K562 (cell line): ENCODE measurements around the gene EEPD1. TPM values are rescaled to one million over a fixed set of nuclear protein-coding genes. Genes with fewer than 3 reads are reported as not detected.

Experiments
- ATAC-seq: fragments of 200-7000 bp; cut with Tn5 transposase; 3 replicates; pipeline ENCODE4 v1.9.1; 2020; ENCODE audit warnings: moderate library complexity
- BruUV-seq: library from RNA; stranded (reverse); fragments of 400-500 nt; replicated peaks from 2 replicates; lab custom pipeline; 2021; lab: Mats Ljungman, UMichigan
- CTCF ChIA-PET: fragments of 300-600 bp; formaldehyde crosslinking; extraction: SDS; loops from one replicate; lab custom pipeline; 2021; ENCODE audit warnings: low intra/inter-chr PET ratio; lab: Yijun Ruan, JAX
- POLR2A ChIA-PET: fragments of 300-600, 350-650 bp; sonication (Branson Sonifier 250); formaldehyde crosslinking; extraction: SDS; loops from one replicate; lab custom pipeline; 2021; ENCODE audit warnings: antibody characterized with exemption, inconsistent platforms; lab: Yijun Ruan, JAX
- DNase-seq, 4 experiments: peaks; one replicate each; pipeline versions ENCODE4 v3.0.0 to v3.0.0-alpha.2; 2011 to 2018; ENCODE audit warnings: low spot score in 3 of 4, mixed read lengths in 3 of 4; ENCODE audit errors: extremely low read depth in 1 of 4
- FAIRE-seq: peaks from 2 replicates; lab custom pipeline; 2011; peaks lifted over from hg19 to GRCh38; lab: Jason Lieb, UNC
- H2AFZ ChIP-seq: 2 replicates; pipeline ENCODE4 v1.6.0; 2011; ENCODE audit warnings: low read depth, low read length, control low read depth, inconsistent platforms
- H3K27ac ChIP-seq: fragments of 200-600 bp; 3 replicates; pipeline ENCODE4 v1.8.0; 2011; ENCODE audit warnings: low read depth, mild to moderate bottlenecking, control low read depth, inconsistent platforms, low read length, moderate library complexity, mixed read lengths; ENCODE audit errors: extremely low read depth
- H3K27me3 ChIP-seq, 2 experiments: fragments of 300-600 bp in 1 of 2; 2 replicates in 1 of 2; 3 replicates in 1 of 2; pipeline versions ENCODE4 v1.6.0 to v1.8.0; 2011; ENCODE audit warnings: inconsistent platforms in 2 of 2, low read length in 2 of 2, mild to moderate bottlenecking in 1 of 2, mixed read lengths in 1 of 2, moderate library complexity in 1 of 2; ENCODE audit not compliant: control insufficient read depth in 2 of 2, insufficient read depth in 2 of 2
- H3K36me3 ChIP-seq: fragments of 300-600 bp; 3 replicates; pipeline ENCODE4 v1.8.0; 2011; ENCODE audit warnings: mild to moderate bottlenecking, low read length, inconsistent platforms; ENCODE audit not compliant: control insufficient read depth, insufficient read depth
- H3K4me1 ChIP-seq, 2 experiments: fragments of 200-600 bp in 1 of 2; replicated peaks in 1 of 2; 2 replicates in 1 of 2; 3 replicates in 1 of 2; pipeline versions ENCODE4 v1.5.1 to v1.8.0; 2011; ENCODE audit warnings: inconsistent platforms in 2 of 2, low read length in 2 of 2, mild to moderate bottlenecking in 1 of 2, mixed read lengths in 1 of 2, moderate library complexity in 1 of 2; ENCODE audit not compliant: control insufficient read depth in 2 of 2, insufficient read depth in 2 of 2
- H3K4me2 ChIP-seq: 2 replicates; pipeline ENCODE4 v1.6.1; 2011; ENCODE audit warnings: low read length, control low read depth, inconsistent platforms, mixed read lengths; ENCODE audit not compliant: insufficient read depth
- H3K4me3 ChIP-seq: fragments of 200-600 bp; sonication (generic), shearing (Covaris generic); 2 replicates; pipeline ENCODE4 v1.5.1; 2016; ENCODE audit warnings: control low read depth, inconsistent platforms
- H3K79me2 ChIP-seq: fragments of 200-600 bp; 3 replicates; pipeline ENCODE4 v1.8.0; 2011; ENCODE audit warnings: low read length, inconsistent platforms; ENCODE audit not compliant: control insufficient read depth, insufficient read depth
- H3K9ac ChIP-seq, 2 experiments: 2 replicates each; pipeline versions ENCODE4 v1.6.0 to v1.6.1; 2011; ENCODE audit warnings: low read depth in 2 of 2, low read length in 2 of 2, control low read depth in 1 of 2, inconsistent platforms in 1 of 2, mild to moderate bottlenecking in 1 of 2, mixed read lengths in 1 of 2; ENCODE audit not compliant: insufficient read depth in 1 of 2
- H3K9me1 ChIP-seq: one replicate; pipeline ENCODE4 v1.6.0; 2011; ENCODE audit warnings: inconsistent platforms, mild to moderate bottlenecking, low read length, moderate library complexity; ENCODE audit not compliant: control insufficient read depth, insufficient read depth
- H3K9me3 ChIP-seq: replicated peaks from 2 replicates; pipeline ENCODE4 v1.5.1; 2011; ENCODE audit warnings: low read depth, low read length, inconsistent platforms; ENCODE audit not compliant: control insufficient read depth, insufficient read depth
- H4K20me1 ChIP-seq: replicated peaks from 2 replicates; pipeline ENCODE4 v1.6.1; 2011; ENCODE audit warnings: low read length, inconsistent platforms, mixed read lengths; ENCODE audit not compliant: control insufficient read depth, insufficient read depth
- ETV1 ChIP-seq: fragments of 450-650 bp; conservative IDR thresholded peaks from 2 replicates; pipeline ENCODE4 v1.6.1; 2016; ENCODE audit warnings: missing genetic modification characterization, control low read depth, low read depth, missing compliant biosample characterization
- HDAC2 ChIP-seq: fragments of 450-650 bp; IDR thresholded peaks from 2 replicates; pipeline ENCODE4 v1.6.1; 2016; ENCODE audit warnings: mild to moderate bottlenecking
- HES1 ChIP-seq: fragments of 450-650 bp; IDR thresholded peaks from 2 replicates; pipeline ENCODE4 v1.6.1; 2016; ENCODE audit warnings: low read depth, mild to moderate bottlenecking, moderate library complexity
- HOXB6 ChIP-seq: fragments of 250-450 bp; sonication (Bioruptor Pico); IDR thresholded peaks from 2 replicates; pipeline ENCODE4 v1.5.1; 2022; ENCODE audit warnings: mild to moderate bottlenecking, borderline replicate concordance
- TAL1 ChIP-seq: fragments of 450-650 bp; IDR thresholded peaks from 2 replicates; pipeline ENCODE4 v1.6.1; 2016; ENCODE audit warnings: mild to moderate bottlenecking
- ZNF134 ChIP-seq: fragments of 250-450 bp; sonication (Bioruptor Pico); conservative IDR thresholded peaks from 2 replicates; pipeline ENCODE4 v1.4.0; 2020
- ZNF277 ChIP-seq: fragments of 250-450 bp; sonication (Bioruptor Pico); IDR thresholded peaks from 2 replicates; pipeline ENCODE4 v1.8.0; 2022; ENCODE audit warnings: inconsistent platforms, mild to moderate bottlenecking, moderate library complexity, borderline replicate concordance
- ZNF282 ChIP-seq: sonication (generic); formaldehyde crosslinking; IDR thresholded peaks from 2 replicates; pipeline ENCODE4 v1.8.1; 2023; ENCODE audit warnings: missing genetic modification reagents
- ZNF3 ChIP-seq: fragments of 250-450 bp; sonication (Bioruptor Pico); IDR thresholded peaks from 2 replicates; pipeline ENCODE4 v1.5.0; 2021; ENCODE audit warnings: mild to moderate bottlenecking, moderate library complexity
- ZNF324 ChIP-seq: fragments of 250-450 bp; sonication (Bioruptor Pico); IDR thresholded peaks from 2 replicates; pipeline ENCODE4 v1.4.0; 2020; ENCODE audit warnings: mild to moderate bottlenecking
- WGBS: fragments of 100-300 bp; shearing (Covaris generic); methylation state at CpG from one replicate; pipeline ENCODE4 v1.1.6; 2016; ENCODE audit warnings: low coverage, mixed read lengths; ENCODE audit not compliant: insufficient coverage; ENCODE audit errors: missing lambda C conversion rate; 5-methylcytosine and 5-hydroxymethylcytosine counted together
- in situ Hi-C: fragments of 300-500 bp; cut with MboI; formaldehyde crosslinking; loops from 4 replicates; pipeline ENCODE4 v1.15.0; 2018; ENCODE audit warnings: inconsistent platforms, mixed read lengths
- intact Hi-C: fragments of 100-400 bp; cut with micrococcal nuclease; formaldehyde crosslinking; loops from 2 replicates; pipeline ENCODE4 v1.14.2; 2022
- polyA plus RNA-seq, 8 experiments: library from polyadenylated mRNA; depleted of rRNA in 4 of 8; stranded (reverse) in 5 of 8; unstranded in 3 of 8; fragments of >200 nt; fragmentation: Nextera tagmentation in 2 of 8; fragmentation: Illumina TruSeq in 1 of 8; extraction: Ambion mirVana in 2 of 8; extraction: Trizol in 1 of 8; gene quantifications; 2 replicates each; pipeline versions ENCODE4 v1.2.1 to v1.2.3, GENCODE V29; 2011 to 2014; ENCODE audit warnings: inconsistent platforms in 1 of 8, missing spikeins in 1 of 8
- total RNA-seq, 7 experiments: library from RNA; depleted of rRNA in 6 of 7; stranded (reverse); fragments of >200 nt in 6 of 7; fragmentation: Illumina TruSeq in 2 of 7; extraction: Trizol in 2 of 7; gene quantifications; 2 replicates each; pipeline versions ENCODE4 v1.2.1 to v1.2.3, GENCODE V29; 2011 to 2021; ENCODE audit warnings: low replicate concordance in 1 of 7
- TF ChIP-seq, protein P1 (sequence below): fragments of 450-650 bp; IDR thresholded peaks from 2 replicates; pipeline ENCODE4 v1.6.1; 2018; ENCODE audit warnings: mild to moderate bottlenecking, low read depth; ENCODE audit not compliant: partially characterized antibody
- TF ChIP-seq, protein P2 (sequence below): fragments of 250-450 bp; sonication (Bioruptor Pico); IDR thresholded peaks from 2 replicates; pipeline ENCODE4 v1.8.0; 2021; ENCODE audit warnings: borderline replicate concordance, mild to moderate bottlenecking, moderate library complexity; ENCODE audit not compliant: poor library complexity, severe bottlenecking

EEPD1 gene
- total and polyA plus RNA-seq, 9 of the 15 experiments (the other 6 are each of a cell fraction or from before 2014, with no cell fraction given), result 0.01 to 1.5 (median 0.74) TPM; not detected in 1

GRCh38 chr7:36312915-36313334 is 159.9 kb downstream of the EEPD1 start:
- intact Hi-C loops, result loop anchor here (10.0 kb wide), 1 partner anchor 872 kb away; no protein-coding TSS in a partner anchor
- Histone ChIP-seq H3K9me1 (no peaks in the 10 kb centered on the region), H2AFZ (peak overlapping the region; percentile 85; the same call in 1 of the 2 replicates), H3K27me3 (peaks cover 0 to 31% of the 10 kb centered on the region in 2 experiments; a peak in 2 of 5 replicates), H3K27ac (no peak overlapping the region), H3K36me3 (no peaks in the 10 kb centered on the region), H3K4me1 (peaks cover 0 to 8% of the 10 kb centered on the region in 2 experiments; a peak in 2 of 5 replicates), H3K9me3 (no peaks in the 10 kb centered on the region), H3K79me2 (no peaks in the 10 kb centered on the region), H3K4me3 (no peak overlapping the region), H4K20me1 (no peaks in the 10 kb centered on the region), H3K4me2 (peak overlapping the region; percentile 71; the same call in 1 of the 2 replicates), H3K9ac (0 out of 4 replicates have a peak overlapping the region, but pooled peaks of 1 of the 2 experiments have one; percentile 39)
- ChIA-PET POLR2A (interaction anchor here (0.6 to 0.9 kb wide), 2 partner anchors 13 to 181 kb away, joined by 3 to 4 read pairs; no protein-coding TSS in a partner anchor), CTCF (interaction anchor here (1.0 to 1.6 kb wide), 3 partner anchors 12 to 328 kb away, joined by 3 to 5 read pairs (median 3); no protein-coding TSS in a partner anchor)
- 26% methylated on average over 18 of the region's 18 CpGs for WGBS
- BruUV-seq, result no TSS peak
- in situ Hi-C loops, result no loop called here
- no peak for FAIRE-seq
- ATAC-seq, result peak; percentile 42
- 0 out of 2 replicates have a peak, but pooled peaks have one; percentile 16 for TF ChIP-seq ETV1
- TF ChIP-seq ZNF282, result no peak
- no peak for TF ChIP-seq ZNF277
- TF ChIP-seq ZNF3 (CRISPR knock-in tag), result no peak
- TF ChIP-seq ZNF134, result no peak
- no peak for TF ChIP-seq HDAC2
- TF ChIP-seq, protein P1, sequence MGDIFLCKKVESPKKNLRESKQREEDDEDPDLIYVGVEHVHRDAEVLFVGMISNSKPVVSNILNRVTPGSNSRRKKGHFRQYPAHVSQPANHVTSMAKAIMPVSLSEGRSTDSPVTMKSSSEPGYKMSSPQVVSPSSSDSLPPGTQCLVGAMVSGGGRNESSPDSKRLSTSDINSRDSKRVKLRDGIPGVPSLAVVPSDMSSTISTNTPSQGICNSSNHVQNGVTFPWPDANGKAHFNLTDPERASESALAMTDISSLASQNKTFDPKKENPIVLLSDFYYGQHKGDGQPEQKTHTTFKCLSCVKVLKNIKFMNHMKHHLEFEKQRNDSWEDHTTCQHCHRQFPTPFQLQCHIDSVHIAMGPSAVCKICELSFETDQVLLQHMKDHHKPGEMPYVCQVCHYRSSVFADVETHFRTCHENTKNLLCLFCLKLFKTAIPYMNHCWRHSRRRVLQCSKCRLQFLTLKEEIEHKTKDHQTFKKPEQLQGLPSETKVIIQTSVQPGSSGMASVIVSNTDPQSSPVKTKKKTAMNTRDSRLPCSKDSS, result no peak
- TF ChIP-seq HES1, result no peak
- 0 out of 2 replicates have a peak, but pooled peaks have one; percentile 1 for TF ChIP-seq TAL1
- TF ChIP-seq, protein P2, sequence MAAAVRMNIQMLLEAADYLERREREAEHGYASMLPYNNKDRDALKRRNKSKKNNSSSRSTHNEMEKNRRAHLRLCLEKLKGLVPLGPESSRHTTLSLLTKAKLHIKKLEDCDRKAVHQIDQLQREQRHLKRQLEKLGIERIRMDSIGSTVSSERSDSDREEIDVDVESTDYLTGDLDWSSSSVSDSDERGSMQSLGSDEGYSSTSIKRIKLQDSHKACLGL (CRISPR knock-in tag), result no peak
- TF ChIP-seq ZNF324 (CRISPR knock-in tag), result no peak
- no peak for TF ChIP-seq HOXB6 (CRISPR knock-in tag)
- no peak for DNase-seq
